Kidney tubule cell (primary cell): ENCODE data around the gene HECTD4.

Experiments used
- DNase-seq: peaks from one replicate; pipeline ENCODE4 v3.0.0-alpha.2; 2018; ENCODE audit warnings: low spot score

Gene HECTD4

DNA sequence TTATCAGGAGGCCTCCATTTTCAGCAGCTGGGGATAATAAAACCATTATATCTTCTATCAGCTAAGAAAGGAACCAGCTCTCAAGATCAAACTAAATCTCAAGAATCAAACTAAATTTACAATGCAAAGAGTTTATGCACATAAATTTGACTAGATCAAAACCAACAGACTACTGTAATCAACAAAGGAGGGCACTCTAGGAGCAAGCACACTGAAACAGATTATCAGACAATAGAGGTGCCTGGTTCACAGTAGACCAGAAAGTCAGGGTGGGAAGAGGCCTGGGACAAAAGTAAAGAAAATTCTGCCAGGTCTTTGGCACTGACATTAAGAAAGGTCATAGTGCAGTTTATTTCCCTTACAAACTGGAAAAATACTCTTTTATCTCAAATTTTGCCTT lies 61.0 kb downstream of the HECTD4 start:
- DNase-seq = no peak

DNA sequence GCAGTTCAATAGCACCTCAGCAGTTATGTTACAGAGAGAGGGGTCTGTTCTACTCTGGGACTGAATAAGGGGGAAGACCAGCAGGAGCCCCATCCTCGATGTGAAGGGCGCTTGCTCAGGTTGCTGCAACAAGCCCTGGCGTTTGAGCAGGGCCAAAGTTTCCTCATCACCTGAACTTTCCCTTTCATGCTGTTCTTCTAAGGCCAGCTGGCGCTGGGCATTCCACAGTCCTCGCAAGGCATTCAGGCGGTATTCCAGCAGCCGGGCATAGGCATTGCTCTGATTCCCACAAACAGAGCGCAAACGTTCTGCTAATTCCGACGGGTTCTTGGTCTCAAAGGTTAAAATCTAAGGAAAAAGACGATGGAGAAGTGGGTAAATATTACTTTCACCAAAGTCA lies 62.8 kb downstream of the HECTD4 start:
- DNase-seq = no peak

DNA sequence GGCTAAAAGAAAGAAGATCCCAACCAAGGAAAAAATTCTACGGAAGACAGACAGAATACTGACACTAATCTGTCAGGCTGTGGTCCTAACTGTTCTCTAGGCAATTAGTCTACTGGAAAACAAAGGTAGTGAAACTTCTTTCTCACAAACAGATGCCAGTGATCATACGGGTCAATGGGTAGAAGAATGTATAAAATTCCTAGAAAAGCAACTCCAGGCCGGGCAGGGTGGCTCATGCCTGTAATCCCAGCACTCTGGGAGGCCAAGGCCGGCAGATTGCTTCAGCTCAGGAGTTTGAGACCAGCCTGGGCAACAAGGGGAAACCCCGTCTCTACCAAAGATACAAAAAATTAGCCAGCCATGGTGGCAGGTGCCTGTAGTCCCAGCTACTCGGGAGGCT lies 64.8 kb downstream of the HECTD4 start:
- peak; percentile 70 for DNase-seq

DNA sequence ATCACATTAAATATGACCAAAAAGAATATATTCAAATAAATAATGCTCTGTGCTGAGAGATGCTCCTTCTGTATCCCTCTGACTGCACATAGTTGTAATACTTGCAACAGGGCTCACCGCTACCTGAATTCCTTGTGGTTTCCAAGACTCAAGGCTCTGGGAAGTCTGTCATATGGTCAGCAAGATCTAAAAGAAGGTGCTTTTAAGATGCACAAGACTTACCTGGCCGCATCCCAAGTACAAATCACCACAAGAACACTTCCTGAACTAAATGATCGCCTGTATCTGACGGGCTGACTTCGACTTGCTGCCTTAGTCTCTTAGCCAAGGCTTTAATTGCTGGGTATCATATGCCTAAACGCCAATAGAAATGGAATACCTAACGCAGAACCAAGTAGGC lies 67.2 kb downstream of the HECTD4 start:
- peak; percentile 81 for DNase-seq

DNA sequence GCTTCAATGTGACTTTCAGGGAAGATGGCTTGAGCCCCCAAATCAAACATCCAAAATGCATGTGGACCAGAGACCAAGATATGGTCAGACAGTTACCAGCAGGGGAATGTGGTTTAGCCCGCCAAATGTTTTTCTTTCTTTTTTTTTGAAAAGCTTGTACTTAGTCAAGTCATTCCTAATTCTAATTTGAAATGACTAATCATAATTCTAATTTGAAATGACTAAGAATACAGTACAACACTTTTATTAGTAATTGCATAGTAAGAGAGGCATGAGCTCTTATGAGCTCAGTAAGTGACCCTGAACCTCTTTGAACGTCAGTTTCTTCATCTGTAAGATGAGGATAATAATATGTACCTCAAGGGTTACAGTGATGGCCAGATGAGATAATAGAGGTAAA lies 72.4 kb downstream of the HECTD4 start:
- no peak for DNase-seq

DNA sequence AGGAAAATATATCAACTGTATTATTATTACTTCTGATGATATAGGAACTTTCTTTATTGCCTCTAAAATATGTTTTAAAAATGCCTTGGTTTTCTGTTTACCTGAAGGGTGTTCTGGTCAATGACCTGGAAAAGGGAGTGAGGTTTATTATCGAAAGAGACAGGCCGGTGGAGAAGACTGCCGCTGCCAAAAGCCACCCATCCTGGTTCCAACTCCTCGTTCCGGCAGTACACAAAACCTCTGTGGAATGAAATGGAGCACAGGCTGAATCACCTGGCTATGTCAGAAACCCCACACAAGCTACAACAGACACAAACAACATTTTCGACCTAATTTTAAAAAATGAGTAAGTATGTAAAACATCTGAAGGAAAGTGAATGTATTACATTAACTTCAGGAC lies 73.6 kb downstream of the HECTD4 start:
- DNase-seq = peak; percentile 30

DNA sequence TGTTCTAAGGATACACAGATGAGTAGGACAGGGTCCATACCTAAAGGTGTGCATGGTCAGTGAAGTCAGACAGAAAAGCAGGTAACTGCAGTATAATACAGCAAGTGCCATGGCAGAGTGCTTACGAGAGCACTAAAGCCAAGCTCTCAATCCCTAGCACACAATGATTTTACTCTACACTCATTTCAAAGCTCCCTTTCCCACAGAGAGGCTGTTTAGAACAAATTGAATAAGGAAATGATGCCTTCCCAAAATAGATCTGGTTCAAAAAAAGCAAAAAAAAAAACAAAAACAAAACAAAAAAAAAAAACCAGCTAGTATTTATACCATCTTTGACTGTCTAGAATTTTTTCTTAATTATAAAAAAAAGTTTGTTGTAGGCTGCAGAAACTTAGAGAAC lies 74.1 kb downstream of the HECTD4 start:
- no peak for DNase-seq

DNA sequence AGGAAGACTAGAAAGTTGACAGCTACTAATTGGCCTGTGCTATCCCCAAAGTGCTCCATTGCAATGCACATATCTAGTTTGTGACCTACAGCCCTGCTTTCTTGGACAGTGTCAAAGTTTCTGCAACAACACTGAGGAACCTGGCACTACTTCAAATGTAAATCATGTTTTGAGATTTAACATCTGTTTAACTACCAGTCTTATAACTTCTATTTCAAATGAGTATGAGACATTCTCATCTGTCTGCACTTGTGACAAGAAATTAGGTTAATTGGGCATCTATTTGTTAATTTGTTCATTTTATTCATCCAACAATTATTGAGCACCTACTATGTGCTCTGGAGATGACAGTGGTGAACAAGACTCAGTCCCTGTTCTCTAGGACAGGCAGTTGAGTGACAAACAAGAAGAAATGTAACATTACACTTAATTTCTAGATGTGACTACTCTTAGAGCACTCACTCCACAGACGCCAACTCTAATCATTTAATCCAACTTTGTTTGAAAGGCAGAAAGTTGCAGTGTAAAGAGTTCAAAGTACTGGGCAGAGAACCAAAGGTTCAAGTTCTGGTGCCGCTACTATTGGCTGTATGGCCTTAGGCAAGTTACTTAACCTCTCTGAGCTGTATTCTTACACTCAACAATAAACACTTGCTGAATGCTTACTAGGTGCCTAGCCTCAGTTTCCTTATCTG lies 74.8 kb downstream of the HECTD4 start:
- no peak for DNase-seq

DNA sequence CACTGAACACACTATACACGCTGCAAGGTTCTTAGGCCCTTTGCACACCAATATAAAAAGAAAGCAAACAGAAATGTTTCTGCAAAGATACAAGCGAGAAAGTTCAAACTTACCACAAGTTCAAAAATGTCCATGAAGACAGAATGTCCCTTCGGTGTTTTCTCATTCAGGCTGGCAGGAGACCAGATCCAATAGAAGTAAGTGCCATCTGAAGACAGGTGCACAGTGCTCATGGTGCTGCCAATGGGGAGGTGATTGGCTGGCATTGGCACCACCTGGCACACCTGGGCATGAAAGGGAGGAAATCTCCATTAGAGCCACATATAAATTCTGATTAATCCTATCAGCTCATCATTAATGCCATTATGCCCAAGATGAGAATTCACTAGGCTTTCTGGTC lies 76.3 kb downstream of the HECTD4 start:
- no peak for DNase-seq

DNA sequence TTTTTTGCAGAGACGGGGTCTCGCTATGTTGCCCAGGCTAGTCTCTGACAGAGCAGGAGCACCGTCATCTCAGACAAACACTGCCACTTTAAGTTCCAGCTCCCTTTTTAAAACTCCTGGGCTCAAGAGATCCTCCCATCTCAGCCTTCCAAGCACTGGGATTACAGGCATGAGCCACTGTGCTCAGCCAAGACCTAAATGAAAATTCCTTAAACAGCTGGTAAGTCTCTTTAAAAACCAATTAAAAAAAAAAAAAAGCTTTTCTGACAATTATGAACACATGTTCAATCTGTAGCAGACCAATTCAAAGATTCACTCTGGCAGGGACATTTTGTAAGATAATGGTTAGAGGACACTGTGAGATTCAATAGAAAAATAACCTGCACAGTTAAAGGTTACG lies 77.8 kb downstream of the HECTD4 start:
- DNase-seq = no peak

DNA sequence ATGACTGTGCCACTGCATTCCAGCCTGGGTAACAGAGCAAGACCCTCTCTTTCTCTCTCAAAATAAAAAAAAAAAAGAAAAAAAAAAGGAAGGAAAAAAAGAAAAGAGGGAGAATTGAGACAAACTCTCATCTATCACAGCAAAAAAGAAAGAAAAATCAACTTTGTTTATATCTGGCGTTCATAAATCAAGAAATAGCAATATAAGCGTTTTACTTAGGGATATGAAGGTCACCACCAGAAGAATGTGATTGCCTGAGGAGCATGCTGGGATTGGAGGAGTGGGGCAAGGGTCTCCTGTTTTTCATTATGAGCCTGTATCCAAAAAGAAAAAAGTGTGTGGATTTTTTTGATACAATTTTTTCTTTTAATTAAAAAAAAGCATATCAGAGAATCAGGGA lies 78.4 kb downstream of the HECTD4 start:
- no peak for DNase-seq

DNA sequence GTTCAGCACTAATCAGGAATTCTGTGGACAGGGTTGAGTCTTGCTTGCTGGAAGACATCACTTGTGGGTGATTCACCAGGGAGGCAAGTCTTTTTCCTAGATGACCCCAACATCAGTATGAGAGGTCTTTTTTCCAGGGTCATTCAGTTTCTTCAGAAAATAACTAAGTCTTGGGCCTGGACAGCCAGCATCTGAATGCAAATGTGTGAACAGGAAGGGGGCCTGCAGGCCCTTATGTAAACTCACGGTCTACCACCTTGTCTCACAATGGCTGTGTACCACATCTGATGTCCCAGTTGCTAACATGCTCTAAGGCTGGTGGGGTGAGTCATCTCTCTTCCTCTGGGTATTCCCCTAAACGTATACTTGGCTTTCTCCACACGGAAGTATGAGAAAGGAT lies 79.2 kb downstream of the HECTD4 start:
- DNase-seq = peak; percentile 79

DNA sequence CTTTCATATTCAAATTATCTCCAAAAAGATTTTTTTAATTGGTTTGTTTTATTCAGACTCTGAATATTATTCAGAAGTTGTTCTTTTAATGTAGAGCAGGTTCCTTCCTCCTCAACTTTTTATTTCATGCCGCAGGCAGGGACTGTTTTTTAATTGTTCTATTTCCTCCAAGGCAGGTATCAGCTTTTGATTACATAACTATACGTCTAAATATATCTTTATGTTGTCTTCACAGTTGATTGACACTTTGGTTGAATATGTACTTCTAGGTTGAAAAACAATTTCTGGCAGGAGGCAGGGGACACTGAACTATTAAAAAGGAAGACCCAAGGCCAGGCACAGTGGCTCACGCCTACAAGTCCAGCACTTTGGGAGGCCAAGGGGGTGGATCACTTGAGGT lies 82.5 kb downstream of the HECTD4 start:
- DNase-seq = no peak

DNA sequence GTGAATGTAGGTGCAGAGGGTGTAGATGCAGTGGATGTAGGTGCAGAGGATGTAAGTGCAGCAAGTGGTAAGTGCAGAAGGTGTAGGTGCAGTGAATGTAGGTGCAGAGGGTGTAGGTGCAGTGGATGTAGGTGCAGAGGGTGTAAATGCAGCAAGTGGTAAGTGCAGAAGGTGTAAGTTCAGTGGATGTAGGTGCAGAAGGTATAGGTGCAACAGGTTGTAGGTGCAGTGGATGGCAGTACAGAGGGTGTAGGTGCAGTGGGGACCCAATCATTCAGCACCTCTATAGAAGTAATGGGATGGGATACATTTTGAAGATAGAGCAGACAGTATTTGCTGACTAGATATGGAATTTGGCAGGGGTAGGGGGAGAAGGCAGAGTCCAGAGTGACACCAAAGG lies 85.0 kb downstream of the HECTD4 start:
- DNase-seq = no peak

DNA sequence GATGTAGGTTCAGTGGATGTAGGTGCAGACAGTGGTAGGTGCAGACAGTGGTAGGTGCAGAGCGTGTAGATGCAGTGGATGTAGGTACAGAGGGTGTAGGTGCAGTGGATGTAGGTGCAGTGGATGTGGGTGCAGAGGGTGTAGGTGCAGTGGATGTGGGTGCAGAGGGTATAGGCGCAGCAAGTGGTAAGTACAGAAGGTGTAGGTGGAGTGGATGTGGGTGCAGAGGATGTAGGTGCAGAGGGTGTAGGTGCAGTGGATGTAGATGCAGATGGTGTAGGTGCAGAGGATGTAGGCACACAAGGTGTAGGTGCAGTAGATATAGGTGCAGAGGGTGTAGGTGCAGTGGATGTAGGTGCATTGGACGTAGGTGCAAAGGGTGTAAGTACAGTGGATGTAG lies 86.0 kb downstream of the HECTD4 start:
- DNase-seq = no peak

DNA sequence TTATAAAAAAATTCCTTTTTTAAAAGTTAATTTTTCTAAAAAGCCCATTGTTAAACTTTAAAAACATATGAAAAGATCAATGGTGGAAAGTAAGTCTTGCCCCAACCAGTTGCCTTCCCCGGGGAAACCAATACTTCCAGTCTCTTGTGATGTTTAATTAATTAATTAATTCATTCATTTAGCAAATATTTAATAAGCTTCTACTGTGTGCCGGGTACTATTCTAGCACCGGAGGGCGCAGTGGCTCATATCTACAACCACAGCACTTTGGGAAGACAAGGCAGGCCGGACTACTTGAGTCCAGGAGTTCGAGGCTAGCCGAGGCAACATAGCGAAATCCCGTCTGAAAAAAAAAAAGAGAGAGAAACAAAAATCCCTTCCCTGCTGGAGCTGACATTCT lies 87.4 kb downstream of the HECTD4 start:
- no peak for DNase-seq

DNA sequence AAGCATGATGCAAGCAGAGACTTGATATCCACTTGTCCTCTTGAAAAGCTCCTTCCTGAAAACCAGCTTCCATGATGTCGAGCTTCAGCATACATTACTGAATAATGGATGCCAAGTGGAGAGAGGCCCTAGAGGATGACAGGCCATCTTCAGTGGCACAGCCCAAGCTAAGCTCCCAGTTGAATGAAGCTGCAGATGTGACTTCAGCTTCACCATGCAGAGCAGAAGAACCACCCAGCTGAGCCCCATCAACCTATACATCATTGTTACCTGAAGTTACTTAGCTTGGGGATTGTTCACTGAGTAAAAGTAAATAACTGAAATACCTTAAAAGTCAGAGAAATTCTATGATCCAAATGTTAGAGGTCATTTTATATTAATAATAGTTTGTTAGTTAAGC lies 93.6 kb downstream of the HECTD4 start:
- no peak for DNase-seq

DNA sequence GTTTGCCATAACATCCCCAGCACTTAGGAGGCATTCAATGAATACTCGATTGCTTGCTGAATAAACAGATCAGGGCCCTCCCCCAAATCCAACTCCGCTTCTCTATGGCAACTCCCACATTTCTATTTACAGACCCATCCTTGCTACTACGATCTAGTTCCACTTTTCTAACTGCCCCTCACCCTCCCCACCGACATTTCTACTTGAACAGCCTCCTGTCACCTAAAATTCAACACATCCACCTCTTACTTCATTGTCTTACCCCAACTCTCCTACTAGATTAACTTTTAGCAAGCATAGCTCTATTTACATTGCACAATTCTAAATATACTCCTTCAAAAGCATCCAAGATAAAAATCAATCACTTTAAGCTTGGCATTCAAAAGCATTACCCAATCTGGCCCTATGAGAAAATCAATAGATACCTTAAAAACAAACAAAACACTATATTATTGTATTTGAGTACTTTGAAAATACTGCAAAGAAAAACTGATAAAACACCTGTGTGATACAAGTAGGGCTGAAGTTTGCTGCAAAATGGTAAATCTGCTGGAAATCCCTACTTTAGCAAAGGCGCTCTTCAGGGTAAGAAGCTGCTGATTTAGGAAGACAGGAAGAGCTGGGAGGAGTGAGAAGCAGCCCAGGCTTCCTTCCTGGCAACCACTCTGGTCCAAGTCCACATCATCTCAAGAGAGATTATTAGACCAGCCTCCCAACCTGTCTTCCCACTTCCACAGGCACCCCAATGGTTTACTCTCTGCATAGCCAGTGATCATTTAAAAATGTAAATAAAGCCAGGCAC lies 96.4 kb downstream of the HECTD4 start:
- no peak for DNase-seq

DNA sequence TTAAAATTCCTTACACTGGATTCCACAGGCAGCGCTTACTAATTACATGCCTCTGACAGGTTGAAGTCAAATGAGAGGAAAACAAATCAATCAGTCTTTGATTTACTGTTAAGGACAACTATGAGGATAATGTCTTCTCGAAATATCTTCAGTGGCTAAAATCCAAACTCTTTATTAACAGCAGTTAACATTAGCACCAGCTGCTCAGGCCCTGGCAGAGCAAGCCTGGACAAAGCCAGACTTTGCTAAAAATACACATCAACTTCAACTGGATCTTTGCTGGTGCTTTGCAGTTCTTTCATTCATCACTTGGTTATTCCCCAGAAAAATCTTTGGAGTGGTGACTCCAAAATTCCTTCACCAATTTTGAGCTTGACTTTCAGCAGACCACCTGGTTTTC lies 98.7 kb downstream of the HECTD4 start:
- DNase-seq = no peak

DNA sequence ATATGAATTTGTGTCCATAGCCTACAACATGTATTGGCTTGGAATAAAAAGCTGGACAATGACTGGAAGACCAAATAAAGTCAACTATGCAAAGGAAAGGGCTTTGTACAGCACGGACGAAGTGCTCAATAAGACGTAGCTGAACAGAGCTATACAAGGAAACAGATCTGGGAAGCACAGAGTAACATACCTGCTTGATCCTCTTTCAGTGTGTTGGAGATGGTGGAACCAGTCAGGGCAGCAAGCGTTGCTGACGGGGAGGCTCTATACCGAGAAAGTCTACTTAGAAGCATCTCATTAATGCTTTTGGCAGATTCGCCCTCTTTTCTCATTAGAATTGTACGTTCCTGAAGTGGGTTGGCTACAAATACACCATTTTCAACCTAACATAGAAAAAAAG lies 99.3 kb downstream of the HECTD4 start:
- no peak for DNase-seq

DNA sequence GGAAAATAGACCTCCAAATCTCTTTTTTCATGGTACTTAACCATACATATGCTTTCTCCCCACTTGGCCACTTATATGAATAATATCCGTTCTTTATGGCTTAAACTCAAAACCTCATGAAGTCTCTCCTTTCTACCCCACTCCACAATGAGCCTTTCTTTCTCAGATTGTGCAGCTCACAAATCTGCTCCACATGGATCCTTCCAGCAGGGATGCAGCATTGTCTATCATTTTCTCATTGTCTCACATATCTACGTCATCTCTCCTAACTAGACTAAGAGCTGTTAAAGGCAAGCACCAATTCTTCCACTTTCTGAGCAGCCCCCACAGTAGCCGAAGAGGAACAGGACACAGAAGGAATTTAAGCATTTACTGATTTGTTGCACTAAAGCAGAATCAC lies 106.4 kb downstream of the HECTD4 start:
- no peak for DNase-seq

DNA sequence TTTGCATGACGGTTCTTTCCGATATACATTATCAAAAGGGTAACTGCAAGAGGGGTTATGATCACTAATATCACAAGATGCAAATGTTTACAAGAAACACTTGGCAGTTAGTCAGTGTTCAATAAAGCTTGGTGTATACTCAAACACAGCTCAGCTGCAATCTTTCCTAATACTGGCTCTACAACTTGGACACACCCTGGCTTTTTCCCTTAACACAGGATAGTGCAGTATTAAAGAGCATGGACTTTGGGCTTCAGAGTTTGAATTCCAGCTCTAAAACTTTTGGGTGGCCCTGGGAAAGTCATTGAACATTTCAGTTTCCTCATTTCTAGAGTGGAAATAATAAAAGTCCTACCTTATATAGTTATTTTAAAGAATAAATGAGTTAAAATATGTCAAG lies 107.0 kb downstream of the HECTD4 start:
- no peak for DNase-seq

DNA sequence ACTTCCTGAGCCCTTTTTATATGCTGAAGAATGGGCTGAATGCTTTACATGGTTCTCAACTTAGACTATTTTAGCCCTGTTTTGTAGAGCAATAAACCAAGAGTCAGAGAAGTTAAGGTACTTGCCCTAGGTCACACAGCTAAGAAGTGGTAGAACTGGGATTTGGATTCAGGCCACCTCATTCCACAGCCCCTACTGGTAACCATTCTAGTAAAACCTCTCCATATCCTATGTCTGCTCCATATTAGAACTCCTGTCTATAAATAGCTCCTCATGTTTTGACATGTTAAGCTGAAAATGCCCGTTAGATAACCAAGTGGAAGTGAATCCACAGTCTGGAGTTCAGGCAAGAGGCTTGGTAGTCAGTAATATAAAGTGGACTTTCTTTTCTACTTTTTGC lies 111.6 kb downstream of the HECTD4 start:
- DNase-seq = no peak

DNA sequence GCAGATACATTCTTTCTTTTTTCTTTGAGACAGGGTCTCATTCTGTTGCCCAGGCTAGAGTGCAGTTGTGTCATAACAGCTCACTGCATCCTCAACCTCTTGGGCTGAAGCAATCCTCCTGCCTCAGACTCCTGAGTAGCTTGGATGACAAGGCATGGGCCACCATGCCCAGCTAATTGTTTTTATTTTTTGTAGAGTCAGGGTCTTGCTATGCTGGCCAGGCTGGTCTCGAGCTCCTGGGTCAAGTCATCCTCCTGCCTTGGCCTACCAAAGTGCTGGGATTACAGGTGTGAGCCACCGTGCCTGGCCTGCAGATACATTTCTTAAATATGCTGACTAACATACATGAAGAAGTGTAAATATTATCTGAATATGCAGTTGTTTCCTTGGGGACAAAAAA lies 115.8 kb downstream of the HECTD4 start:
- DNase-seq = no peak
